PC-3 (cell line): ENCODE data around the gene U2AF1L4. TPM values are rescaled to one million over a fixed set of nuclear protein-coding genes. Genes with fewer than 3 reads are reported as not detected.

ENCODE experiments used
- ATAC-seq: fragments of 200-7000 bp; cut with Tn5 transposase; 2 replicates; pipeline ENCODE4 v1.9.1; 2020; ENCODE audit warnings: mild to moderate bottlenecking, moderate library complexity
- BruUV-seq: library from RNA; stranded (reverse); fragments of 400-500 nt; replicated peaks from 2 replicates; lab custom pipeline; 2021; lab: Mats Ljungman, UMichigan
- CTCF ChIA-PET: fragments of 300-600 bp; sonication (Branson Sonifier 250); formaldehyde crosslinking; loops from one replicate; lab custom pipeline; 2022; ENCODE audit warnings: antibody characterized with exemption; lab: Charles Lee
- POLR2A ChIA-PET: fragments of 300-600 bp; sonication (Branson Sonifier 250); formaldehyde crosslinking; loops from one replicate; lab custom pipeline; 2022; ENCODE audit warnings: antibody characterized with exemption; ENCODE audit not compliant: unreplicated experiment; lab: Charles Lee
- DNase-seq: peaks from one replicate; pipeline ENCODE4 v3.0.0-alpha.2; 2015
- H2AFZ ChIP-seq: fragments of 300-600 bp; sonication (generic); 2 replicates; pipeline ENCODE4 v1.6.0; 2016; ENCODE audit warnings: antibody characterized with exemption, low read length
- H3F3A ChIP-seq: fragments of 300-600 bp; sonication (generic); one replicate; pipeline ENCODE4 v1.6.0; 2017; ENCODE audit warnings: antibody characterized with exemption, low read length, control low read depth, mild to moderate bottlenecking; ENCODE audit not compliant: unreplicated experiment
- H3K27ac ChIP-seq: fragments of 300-600 bp; sonication (generic); 2 replicates; pipeline ENCODE4 v1.5.1; 2016; ENCODE audit warnings: mild to moderate bottlenecking, low read length
- H3K27me3 ChIP-seq: fragments of 300-600 bp; sonication (generic); 2 replicates; pipeline ENCODE4 v1.6.1; 2016; ENCODE audit warnings: low read length, mixed read lengths
- H3K36me3 ChIP-seq: fragments of 300-600 bp; sonication (generic); 2 replicates; pipeline ENCODE4 v1.6.1; 2016; ENCODE audit warnings: low read depth, mixed run types, low read length, mixed read lengths
- H3K4me1 ChIP-seq: fragments of 300-600 bp; sonication (generic); 2 replicates; pipeline ENCODE4 v1.5.1; 2016; ENCODE audit warnings: low read length; ENCODE audit not compliant: insufficient read depth
- H3K4me2 ChIP-seq: fragments of 300-600 bp; sonication (generic); 2 replicates; pipeline ENCODE4 v1.6.0; 2016; ENCODE audit warnings: low read length
- H3K4me3 ChIP-seq: fragments of 300-600 bp; sonication (generic); 2 replicates; pipeline ENCODE4 v1.5.1; 2016; ENCODE audit warnings: mild to moderate bottlenecking, low read length, mixed read lengths
- H3K79me2 ChIP-seq: fragments of 300-600 bp; sonication (generic); 2 replicates; pipeline ENCODE4 v1.6.1; 2017; ENCODE audit warnings: low read length, mixed read lengths
- H3K9ac ChIP-seq: fragments of 300-600 bp; sonication (generic); 2 replicates; pipeline ENCODE4 v1.6.0; 2016; ENCODE audit warnings: mild to moderate bottlenecking, low read length
- H3K9me2 ChIP-seq: fragments of 300-600 bp; sonication (generic); replicated peaks from 2 replicates; pipeline ENCODE4 v1.6.1; 2016; ENCODE audit warnings: mixed run types, low read length, mixed read lengths
- H3K9me3 ChIP-seq: fragments of 300-600 bp; sonication (generic); 2 replicates; pipeline ENCODE4 v1.6.1; 2016; ENCODE audit warnings: low read length, mixed read lengths
- H4K20me1 ChIP-seq: fragments of 300-600 bp; sonication (generic); 2 replicates; pipeline ENCODE4 v1.6.1; 2016; ENCODE audit warnings: low read length, mixed read lengths
- CTCF ChIP-seq: fragments of 300-600 bp; sonication (generic); conservative IDR thresholded peaks from 2 replicates; pipeline ENCODE4 v1.5.1; 2017; ENCODE audit warnings: antibody characterized with exemption, low read depth, mild to moderate bottlenecking, low read length
- EZH2 ChIP-seq: fragments of 300-600 bp; sonication (generic); IDR thresholded peaks from one replicate; pipeline ENCODE4 v1.6.1; 2017; ENCODE audit warnings: antibody characterized with exemption, mild to moderate bottlenecking, low read length; ENCODE audit not compliant: unreplicated experiment
- EZH2phosphoT487 ChIP-seq: fragments of 300-600 bp; sonication (generic); IDR thresholded peaks from 2 replicates; pipeline ENCODE4 v1.6.1; 2018; ENCODE audit warnings: mild to moderate bottlenecking, antibody characterized with exemption, low read length, borderline replicate concordance
- intact Hi-C: fragments of 100-400 bp; cut with micrococcal nuclease; formaldehyde crosslinking; loops from 2 replicates; pipeline ENCODE4 v1.9.0; 2023
- total RNA-seq: library from RNA; depleted of rRNA; stranded (reverse); fragments of >200 nt; gene quantifications from 2 replicates; pipeline ENCODE4 v1.2.3, GENCODE V29; 2014

The U2AF1L4 gene
- total RNA-seq, 1 experiment from 2014 or later: 7.8 TPM

GRCh38 chr19:35786299-35787160 lies 41.3 kb upstream of the U2AF1L4 start:
- Histone ChIP-seq H3K27me3 (no peaks in the 10 kb centered on the region), H3K79me2 (no peaks in the 10 kb centered on the region), H3K9me2 (no peaks in the 10 kb centered on the region), H3K27ac (no peak overlapping the region), H3K4me1 (no peaks in the 10 kb centered on the region), H2AFZ (no peak overlapping the region), H3K4me3 (no peak overlapping the region), H3K9me3 (no peaks in the 10 kb centered on the region), H3K4me2 (no peak overlapping the region), H3K9ac (no peak overlapping the region), H3K36me3 (no peaks in the 10 kb centered on the region), H4K20me1 (no peaks in the 10 kb centered on the region), H3F3A (no peaks in the 10 kb centered on the region)
- DNase-seq: no peak
- POLR2A ChIA-PET: no interaction called here
- BruUV-seq: no TSS peak
- TF ChIP-seq EZH2phosphoT487 (no peak), EZH2 (no peak), CTCF (no peak)
- intact Hi-C loops: no loop called here
- no peak for ATAC-seq
- CTCF ChIA-PET: no interaction called here

- H3K9me2 ChIP-seq: no peaks in the 10 kb centered on the region
- no TSS peak for BruUV-seq
- no peaks in the 10 kb centered on the region for H4K20me1 ChIP-seq
- no peak overlapping the region for H3K4me3 ChIP-seq
- H3F3A ChIP-seq: no peaks in the 10 kb centered on the region
- H3K27ac ChIP-seq: no peak overlapping the region
- no peaks in the 10 kb centered on the region for H3K27me3 ChIP-seq
- ChIA-PET CTCF (no interaction called here), POLR2A (no interaction called here)
- H3K36me3 ChIP-seq: no peaks in the 10 kb centered on the region
- no peak for ATAC-seq
- no peak overlapping the region for H3K9ac ChIP-seq
- DNase-seq: no peak
- no peak for TF ChIP-seq CTCF
- TF ChIP-seq EZH2: no peak
- no peak for TF ChIP-seq EZH2phosphoT487
- no peak overlapping the region for H3K4me2 ChIP-seq
- intact Hi-C loops: no loop called here
- H3K4me1 ChIP-seq: no peaks in the 10 kb centered on the region
- no peak overlapping the region for H2AFZ ChIP-seq
- no peaks in the 10 kb centered on the region for H3K9me3 ChIP-seq
- no peaks in the 10 kb centered on the region for H3K79me2 ChIP-seq
Measured at GRCh38 chr19:35785339-35785627, 40.1 kb upstream of the U2AF1L4 start.

GRCh38 chr19:35784503-35785338 lies 39.5 kb upstream of the U2AF1L4 start:
- CTCF ChIA-PET: no interaction called here
- no TSS peak for BruUV-seq
- Histone ChIP-seq H3K79me2 (no peaks in the 10 kb centered on the region), H3K9ac (no peak overlapping the region), H4K20me1 (no peaks in the 10 kb centered on the region), H3K9me2 (no peaks in the 10 kb centered on the region), H3K4me3 (no peak overlapping the region), H3K27me3 (no peaks in the 10 kb centered on the region), H3K4me1 (no peaks in the 10 kb centered on the region), H3K9me3 (no peaks in the 10 kb centered on the region), H3K4me2 (no peak overlapping the region), H2AFZ (no peak overlapping the region), H3K27ac (no peak overlapping the region), H3F3A (no peaks in the 10 kb centered on the region), H3K36me3 (no peaks in the 10 kb centered on the region)
- POLR2A ChIA-PET: no interaction called here
- no peak for DNase-seq
- no peak for TF ChIP-seq EZH2phosphoT487
- no peak for TF ChIP-seq EZH2
- no peak for TF ChIP-seq CTCF
- no peak for ATAC-seq
- intact Hi-C loops: no loop called here
